GM21447 (cell line): ENCODE measurements around the gene FAM221B.

ENCODE experiments used
- ATAC-seq: cut with Tn5 transposase; IDR thresholded peaks from one replicate; pipeline ENCODE4 v1.9.1; 2021; ENCODE audit not compliant: unreplicated experiment

Gene FAM221B

DNA sequence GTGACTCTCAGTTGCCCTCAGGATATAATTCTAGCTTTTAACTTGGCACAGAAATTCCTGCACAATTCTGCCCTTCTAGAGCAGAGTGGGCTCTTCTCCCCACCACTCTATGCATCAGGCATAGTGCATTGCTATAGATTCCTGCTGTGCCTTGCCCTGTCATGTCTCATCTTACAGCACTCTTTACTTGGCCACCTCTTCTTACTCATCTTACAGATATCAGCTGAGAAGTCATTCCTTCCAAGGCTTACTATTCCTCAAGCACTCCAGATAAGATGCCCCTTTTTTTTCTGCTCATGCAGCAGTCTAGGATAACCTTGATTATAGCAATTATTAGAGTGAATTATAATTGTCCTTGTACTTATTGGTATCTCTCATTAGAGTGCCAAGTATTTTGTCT is 5.6 kb downstream of the FAM221B start:
- ATAC-seq, result no peak

DNA sequence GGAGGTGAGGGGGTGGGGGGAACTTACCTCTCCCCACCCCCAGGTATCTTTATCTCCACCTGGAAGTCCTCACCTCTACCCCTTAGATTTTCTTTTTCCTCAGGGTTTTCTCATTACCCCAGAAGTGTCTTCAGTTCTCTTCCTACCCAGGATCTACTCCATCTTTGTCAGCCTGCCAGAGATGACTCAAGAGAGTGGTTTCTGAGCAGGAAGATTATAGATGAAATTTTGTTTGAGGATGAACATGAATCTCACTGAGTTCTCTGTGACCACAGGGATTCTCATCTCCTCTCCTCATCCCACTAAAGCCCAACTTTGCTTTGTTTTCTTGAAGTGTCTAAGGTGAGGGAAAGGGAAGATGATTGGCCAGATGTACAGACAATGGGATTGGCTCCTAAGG is 8.5 kb downstream of the FAM221B start:
- no peak for ATAC-seq

DNA sequence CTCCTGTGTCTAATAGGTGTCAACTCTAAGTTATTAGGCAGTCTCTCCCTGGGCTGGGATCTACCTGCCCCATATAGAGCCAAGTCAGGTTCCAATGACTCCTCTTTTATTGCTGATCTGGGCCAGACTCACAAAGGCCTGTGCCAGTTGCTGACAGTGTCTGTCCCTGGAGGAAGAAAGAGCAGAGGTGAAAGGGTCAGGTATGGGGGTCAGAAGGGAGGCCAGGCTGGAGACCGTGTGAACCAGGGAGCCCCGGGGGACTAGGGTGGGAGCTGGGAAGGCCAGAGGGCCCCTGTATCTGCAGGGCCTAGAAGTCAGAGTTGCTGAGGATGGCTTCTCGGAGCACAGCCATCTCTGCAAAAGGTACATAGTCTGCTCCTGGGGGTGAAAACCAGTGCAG is 10.2 kb downstream of the FAM221B start:
- no peak for ATAC-seq

DNA sequence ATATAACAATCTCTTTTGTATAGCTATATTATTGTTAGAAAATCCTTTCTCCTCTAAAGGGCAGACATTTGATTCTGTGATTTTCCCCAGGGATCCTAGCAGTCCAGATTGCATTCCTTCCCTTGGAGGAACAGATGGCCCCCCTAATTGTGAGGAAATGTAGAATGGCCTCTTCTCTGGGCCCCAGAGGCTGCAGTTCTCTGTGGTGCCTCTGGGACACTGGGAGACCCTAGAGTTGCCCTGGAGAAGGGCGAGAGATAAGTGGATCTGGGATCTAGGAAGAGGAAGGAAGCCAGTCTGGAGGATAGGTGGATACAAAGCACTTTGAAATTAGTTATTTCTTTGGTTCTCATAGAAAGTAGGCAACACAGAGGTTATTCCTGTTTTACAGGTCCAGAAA is 11.8 kb downstream of the FAM221B start:
- ATAC-seq, result no peak

DNA sequence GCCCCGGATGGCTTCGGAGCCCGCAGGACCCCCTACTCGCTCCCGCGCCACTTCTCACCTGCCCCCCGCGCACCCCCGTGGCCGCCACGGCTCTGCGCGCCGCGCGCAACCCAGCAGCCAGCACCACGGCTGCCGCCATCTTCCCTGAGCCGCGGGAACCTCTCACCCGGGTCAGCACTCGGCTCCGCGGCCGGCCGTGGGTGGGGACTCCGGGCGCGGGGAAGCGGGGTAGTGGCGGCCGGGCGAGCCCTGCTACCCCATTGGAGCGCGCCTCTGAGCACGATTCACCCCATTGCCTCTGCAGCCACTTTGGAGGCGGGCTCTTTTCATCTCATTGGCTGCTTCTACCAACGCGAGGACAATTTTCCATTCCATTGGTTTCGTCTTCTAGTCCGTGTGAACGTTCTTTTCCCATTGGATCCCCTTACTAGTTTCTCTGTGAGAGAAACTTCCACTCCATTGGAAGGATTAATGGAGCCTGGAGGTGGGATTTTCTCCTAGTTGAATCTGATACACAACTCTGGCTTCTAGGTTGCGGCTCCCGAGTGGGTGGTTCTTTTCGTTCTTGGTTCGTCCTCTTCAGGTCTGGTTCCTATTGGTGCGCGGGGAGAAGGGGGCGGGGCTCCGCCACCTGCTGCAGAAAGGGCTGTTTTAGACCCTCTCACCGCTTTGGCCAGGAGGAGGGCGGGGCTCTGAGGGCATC is 13.5 kb downstream of the FAM221B start, which contains the start of gene HINT2:
HINT2 (minus strand) TSS at position 202 of the 703 bp plus-strand sequence; CDS start at position 139, 63 bp downstream.
- ATAC-seq, result peak; percentile 71

DNA sequence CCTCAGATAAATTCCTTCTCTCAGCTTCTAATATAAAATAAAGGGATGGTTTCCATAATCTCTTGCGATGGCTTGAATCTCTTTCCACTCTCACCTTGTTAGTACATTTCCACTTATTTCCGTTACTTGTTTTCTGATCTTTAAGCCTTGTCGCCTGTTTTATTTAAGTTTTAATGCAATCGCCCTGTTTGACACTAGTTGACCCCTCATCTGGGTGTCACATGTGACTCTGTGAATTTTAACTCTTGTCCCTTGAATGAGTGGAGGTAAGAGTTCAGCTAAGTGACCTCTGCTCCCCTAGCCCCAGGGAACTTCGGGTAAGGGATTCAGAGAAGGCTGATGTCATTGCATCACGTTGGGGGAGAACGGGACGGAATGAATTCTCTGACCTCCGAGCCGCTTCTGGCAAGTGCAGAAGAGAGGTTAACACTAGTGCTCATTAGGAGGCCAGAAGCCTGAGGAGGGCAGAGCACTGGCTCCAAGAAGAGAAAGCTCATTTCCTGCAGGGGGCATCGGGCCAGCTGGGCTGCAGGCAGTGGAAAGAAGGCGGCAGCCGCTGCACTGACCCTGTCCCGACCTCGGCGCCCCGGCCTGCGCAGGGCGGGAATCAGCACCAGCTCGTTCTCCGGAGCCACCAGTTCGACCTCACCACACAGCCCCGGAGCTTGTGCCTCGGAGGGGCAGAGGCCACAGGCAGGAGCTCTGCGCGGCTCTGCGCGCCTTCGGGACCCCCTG is 14.3 kb downstream of the FAM221B start:
- peak; percentile 23 for ATAC-seq

DNA sequence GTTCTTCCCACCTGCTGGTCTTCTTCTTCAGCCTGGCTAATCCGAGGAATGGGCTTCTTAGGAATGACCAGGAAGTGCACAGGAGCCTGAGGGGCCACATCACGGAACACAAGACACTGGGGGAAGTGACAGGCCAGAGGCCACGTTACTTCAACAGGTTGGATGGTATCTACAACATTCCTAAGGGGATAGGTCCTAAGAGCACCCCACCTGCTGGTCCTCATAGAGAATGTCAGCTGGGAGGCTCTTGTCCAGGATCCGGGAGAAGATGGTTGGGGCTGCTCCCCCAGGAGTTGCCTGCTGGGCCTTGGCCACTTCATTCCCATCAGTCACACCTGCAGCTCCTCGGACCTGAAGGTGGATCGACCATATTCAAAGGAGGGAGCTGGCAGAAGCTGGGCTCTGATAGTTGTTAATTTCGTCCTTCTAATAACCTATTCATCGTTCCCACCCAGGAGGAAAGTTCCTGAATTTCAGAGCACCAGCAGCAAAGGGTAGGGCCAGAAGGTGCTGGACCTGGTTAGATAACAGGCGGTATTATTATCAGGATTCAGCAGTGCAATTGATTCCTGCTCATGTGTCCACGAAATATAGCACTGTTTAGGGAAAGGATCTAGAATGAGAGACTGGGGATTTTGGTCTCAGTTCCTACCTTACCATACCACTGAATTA is 15.0 kb downstream of the FAM221B start:
- no peak for ATAC-seq

DNA sequence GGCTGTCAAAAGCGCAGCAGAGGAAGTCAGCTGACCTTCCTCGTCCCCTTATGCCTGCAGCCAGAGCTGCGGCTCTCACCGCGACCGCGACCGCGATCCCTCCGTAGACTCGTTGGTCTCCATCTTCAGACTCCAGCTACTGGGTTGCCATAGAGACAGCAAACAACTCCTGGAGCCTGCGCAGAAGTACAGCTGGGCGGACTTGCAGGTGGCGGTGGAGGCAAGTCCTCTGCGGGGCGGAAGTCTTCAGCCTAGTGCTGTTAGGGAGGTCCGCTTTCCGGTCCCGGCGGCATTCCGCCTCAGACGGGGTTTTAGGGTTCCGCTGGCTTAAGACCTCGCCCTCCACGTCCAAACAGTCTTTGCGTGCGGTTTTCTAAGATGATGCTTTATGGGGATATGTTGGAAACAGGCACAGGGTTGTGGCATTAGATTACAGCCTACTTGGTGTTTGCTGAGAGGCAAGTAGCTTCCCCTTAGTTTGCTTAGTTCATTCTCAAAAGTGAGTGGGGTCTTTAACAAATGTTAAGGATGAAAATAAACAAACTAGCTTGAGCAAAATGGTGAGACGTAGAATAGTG is 16.4 kb downstream of the FAM221B start, which contains the start of gene SPAG8:
SPAG8 (minus strand) TSS at position 238 of the 578 bp plus-strand sequence; CDS start at position 123, 115 bp downstream.
- peak; percentile 57 for ATAC-seq

DNA sequence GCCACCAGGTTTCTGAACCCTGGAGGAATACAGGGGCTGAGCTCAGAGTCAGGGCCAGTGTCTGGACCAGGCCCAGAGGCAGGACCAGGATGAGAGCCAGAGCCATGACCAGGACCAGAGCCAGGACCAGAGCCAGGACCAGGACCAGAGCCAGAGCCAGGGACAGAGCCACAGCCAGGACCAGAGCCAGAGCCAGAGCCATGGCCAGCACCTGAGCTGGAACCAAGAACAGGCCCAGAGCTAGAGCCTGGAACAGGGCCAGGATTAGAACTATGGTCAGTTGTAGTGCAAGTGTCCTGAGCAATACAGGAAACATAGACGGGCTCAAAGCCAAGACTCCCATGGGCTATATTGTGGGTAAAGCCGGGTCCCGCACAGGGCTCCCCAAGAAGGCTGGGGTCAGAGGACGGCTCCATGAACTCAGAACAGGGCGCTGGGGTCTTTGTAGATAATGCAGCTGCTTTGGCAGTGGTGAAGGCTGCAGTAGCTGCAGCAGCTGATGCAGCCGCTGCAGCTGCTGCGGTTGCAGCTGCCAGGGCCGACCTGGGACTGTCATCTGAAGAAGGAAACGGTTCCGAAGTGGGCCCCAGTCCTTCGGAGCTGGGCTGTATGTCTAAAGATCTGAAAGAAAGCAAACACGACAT is 17.0 kb downstream of the FAM221B start:
- ATAC-seq, result no peak

DNA sequence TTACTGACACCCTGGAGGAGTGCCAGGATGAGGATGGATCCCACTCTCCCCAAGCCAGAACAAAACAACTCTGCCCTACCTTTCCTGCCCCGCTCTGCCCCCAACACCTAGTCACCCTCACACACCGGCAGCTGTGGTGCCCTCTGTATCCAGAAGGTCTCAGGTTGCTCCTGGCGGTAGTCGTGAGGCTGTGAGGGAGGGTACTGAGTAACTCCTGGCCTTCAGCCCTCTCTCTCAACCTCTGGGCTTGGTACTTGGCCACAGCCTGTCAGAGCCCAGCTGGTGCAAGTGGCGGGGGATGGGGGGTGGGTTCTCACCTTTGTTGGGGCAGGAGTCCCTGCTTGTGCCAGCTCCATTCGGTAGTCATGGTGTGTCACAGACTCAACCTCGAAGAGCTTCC is 18.4 kb downstream of the FAM221B start:
- no peak for ATAC-seq

DNA sequence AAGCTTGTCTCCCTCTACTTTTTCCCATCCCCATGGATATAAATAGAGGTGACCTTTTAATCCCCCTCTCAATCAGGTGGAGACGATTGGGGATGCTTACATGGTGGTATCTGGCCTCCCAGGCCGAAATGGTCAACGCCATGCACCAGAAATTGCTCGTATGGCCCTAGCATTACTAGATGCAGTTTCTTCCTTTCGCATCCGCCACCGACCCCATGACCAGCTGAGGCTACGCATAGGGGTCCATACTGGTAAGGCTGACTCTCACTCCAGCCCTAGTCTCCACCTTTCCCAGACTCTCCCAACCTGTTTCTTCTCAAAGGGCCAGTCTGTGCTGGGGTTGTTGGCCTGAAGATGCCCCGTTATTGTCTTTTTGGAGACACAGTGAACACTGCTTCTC is 20.1 kb downstream of the FAM221B start:
- no peak for ATAC-seq

DNA sequence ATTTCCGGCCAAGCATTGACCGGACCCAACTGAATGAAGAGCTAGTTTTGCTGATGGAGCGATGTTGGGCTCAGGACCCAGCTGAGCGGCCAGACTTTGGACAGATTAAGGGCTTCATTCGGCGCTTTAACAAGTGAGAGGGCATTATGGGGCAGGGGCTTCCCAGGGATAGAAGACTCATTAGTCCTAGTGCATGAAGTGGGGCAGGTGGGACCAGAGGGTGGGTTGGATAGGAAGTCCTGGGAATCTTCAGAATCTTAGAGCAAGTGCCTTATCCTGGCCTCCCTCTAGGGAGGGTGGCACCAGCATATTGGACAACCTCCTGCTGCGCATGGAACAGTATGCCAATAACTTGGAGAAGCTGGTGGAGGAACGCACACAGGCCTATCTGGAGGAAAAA is 22.4 kb downstream of the FAM221B start:
- ATAC-seq, result no peak

DNA sequence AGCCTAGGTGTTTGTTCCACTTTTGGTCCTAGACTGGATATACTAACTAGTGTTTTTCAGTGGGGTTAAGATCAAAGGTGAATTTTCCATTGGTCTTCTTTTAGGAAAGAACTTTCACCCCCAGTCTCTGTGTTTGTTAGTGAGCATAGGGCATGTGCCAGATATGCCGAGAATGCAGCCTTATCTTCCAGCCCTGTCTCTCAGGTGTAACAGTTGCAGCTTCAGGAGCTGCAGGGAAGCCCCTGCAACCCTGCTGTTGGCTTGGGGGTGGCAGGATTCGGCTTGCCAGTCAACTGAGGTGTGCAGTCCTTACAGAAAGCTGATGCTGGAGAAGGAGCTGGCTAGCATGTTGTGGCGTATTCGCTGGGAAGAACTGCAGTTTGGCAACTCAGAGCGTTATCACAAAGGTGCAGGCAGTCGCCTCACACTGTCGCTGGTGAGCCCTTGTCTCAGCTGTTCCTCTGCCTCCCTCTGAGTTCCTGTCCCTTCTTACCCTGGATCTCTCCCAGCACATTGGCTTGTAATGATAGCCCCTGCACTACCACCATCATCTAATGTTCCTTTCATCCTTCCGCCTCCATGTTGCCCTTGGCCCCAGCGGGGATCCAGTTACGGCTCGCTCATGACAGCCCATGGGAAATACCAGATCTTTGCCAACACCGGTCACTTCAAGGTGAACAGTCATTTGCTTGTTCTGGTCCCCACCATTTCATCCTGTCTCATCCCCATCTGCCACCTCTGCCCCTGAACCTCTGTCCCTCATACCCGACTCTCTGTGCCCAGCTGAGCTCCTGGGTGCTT is 27.0 kb downstream of the FAM221B start:
- ATAC-seq, result no peak

DNA sequence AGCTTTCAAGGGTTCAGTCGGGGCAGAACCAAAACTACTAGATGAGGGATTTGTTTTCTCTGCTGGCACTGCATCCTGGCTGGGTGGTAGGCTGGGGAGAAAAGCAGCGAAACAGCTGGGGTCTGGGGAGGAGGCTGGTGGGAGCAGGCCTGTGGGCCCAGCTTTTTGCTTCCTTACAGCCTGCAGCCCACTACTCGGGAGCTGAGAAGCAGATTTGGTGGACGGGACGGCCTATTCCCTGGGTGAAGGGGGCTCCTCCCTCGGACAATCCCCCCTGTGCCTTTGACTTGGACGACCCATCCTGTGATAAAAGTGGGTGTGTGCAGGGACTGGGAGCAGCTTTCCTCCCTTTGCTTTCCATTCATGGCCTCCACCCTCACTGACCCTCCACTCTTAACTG is 28.0 kb downstream of the FAM221B start:
- ATAC-seq, result no peak

DNA sequence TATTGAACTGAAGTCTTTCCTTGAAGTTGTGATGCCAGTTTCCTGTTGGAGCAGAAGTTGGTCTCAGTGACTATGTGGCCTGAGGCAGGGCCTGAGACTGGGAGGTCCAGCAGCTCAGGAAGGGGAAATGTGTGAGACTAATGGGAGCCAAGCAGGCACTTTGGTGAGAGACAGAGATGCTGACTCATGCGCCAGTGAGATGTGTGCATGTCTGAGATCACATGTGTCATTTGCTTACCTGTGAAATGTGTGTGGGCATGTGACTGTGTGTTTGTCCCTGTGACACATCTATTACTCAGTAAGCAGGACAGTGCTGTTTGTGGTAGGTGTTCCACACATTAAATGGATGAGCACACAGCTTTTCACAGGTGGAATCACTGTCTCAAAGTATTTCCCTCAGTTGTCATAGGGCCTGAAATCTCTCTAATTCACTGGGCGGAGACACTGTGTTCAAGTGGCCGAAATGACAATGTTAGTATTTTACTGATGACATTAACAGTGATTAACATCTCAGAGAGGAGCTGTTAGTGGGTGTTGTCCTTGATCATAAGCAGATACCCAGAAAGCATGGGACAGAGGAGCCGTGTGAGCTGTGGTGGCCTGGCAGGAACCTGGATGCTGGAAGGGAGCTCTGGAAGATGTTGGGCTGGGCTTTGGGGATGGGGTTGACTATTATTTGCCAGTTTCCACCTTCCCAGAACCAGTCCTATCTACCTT is 29.7 kb downstream of the FAM221B start:
- peak; percentile 52 for ATAC-seq

DNA sequence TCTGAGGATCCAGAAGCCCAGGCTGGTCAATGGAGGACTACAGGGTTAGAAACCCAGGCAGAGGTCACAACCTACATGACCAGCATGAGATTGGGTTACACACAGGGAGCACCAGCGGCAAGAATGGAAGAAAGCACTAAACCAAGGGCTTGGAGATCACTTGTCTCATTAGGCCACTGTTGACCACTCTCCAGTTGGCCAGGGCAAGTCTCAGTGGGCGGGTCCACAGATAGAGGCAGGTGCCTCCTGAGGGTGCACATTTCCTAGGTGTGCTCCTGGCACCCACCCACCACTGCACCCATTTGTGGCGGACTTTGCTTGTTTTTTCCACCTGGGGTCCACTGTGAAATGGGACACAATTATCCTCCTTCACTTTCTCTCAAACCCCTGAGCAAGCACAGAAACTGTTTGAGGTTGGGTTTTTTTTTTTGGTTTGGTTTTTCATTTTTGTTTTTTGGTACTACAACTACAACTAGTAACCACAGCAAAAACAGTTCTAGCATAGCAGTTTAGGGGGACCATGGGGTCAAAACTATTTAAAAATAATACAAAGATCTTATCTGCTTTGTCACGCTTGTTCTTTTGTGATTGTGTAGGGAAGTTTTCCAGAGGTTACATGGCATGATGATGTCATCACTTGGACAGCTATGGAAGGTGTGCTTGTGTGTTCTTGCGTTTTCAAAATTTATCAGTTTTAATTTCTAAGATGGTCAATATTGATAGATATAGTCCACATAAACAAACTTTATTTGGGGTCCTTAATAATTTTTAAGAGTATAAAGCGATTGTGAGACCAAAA is 31.0 kb downstream of the FAM221B start:
- no peak for ATAC-seq

DNA sequence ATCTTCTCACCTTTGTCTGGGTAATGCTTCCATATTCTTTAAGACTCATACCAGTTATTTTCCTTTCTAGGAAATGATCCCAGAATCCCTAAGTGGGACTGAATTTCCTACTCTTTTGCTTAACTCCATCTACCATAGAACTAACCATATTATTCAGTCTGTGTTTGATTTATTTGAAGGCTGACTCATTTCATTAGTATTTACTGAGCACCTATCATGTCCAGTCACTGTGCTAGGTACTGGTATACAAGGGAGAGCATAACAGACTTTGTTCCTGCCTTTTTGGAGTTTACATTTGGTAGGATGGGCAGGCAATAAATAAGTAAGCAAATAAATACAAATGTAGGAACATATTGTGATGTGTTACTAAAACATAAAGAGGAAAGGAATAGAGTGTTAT is 32.8 kb downstream of the FAM221B start:
- ATAC-seq, result no peak

DNA sequence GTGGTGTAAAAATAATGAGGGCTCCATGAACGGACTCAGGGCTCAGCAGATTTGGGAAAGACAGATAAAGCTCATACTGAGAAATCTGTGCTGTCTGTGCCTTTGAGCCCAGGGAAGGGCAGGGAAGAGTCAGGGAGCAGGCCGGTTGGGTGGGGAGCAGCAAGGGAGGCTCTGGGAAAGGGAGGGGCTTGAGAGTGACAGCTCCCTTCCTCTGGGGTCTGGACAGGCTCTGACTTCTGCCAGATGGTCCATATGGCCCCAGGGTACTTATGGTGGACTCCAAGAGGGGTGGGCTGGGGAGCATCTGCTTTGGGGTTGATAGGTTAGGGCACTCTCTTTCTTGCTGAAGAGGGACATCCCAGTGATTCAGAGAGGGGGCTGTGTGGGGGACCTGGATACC is 35.1 kb downstream of the FAM221B start:
- ATAC-seq, result no peak

DNA sequence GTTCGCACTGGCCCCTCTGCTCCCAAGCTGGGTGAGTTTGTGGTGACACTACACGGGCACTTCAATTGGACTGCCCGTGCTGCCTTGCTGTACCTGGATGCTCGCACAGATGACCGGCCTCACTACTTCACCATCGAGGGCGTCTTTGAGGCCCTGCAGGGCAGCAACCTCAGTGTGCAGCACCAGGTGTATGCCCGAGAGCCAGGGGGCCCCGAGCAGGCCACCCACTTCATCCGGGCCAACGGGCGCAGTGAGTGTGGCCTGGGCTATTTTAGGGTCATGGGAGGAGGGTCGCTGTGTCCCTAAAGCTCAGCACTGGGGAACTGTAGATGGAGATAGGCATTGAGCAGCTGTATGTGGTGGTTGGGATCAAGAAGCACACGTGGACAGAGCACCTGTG is 35.7 kb downstream of the FAM221B start:
- ATAC-seq, result no peak
